Measurements from ENCODE around the gene MAPK13.

The MAPK13 gene

DNA sequence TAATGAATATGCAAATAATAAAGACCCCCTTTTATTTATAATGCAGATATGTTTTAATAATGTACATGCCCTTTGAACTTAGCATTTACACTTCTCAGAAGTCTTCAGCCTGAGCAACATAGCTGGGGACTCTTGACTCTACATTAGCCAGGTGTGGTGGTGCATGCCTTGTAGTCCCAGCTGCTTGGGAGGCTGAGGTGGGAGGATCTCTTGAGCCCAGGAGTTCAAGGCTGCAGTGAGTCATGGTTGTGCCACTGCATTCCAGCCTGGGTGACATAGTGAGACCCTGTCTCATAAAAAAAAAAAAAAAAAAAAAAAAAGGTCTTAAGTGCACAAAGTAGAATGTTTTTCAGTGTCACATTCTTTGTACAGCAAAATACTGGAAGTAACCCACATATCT, 17.3 kb upstream of the MAPK13 start:
- H3K27ac ChIP-seq (replicated peaks) = 0 out of 2 replicates have a peak overlapping the region, but pooled peaks have one; percentile 10

DNA sequence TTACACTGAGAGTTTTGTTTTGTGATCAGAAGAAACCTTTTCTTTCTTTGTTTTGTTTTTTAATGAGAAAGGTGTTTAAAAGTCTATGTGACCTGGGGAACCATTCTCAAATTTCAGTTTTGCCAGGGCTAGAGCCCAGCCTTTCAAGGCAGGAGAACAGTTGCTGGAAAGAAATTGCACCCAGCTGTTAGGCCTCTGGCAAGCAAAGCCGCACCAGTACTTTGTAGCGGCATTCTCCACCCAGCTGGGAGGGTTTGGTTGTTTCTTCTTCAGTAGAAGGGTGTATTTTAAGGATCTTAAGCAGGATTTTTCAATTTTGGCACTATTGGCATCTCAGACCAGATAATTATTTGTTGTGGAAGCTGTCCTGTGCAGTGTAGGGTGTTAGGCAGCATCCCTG, 16.6 kb upstream of the MAPK13 start:
- TF ChIP-seq GABPA (IDR thresholded peaks at IDR 0.05; ENCODE audit: low read depth) = no peak
- no peak for TF ChIP-seq SPI1 (IDR thresholded peaks at IDR 0.05; ENCODE audit: borderline replicate concordance, low read depth)
- TF ChIP-seq, protein P1, sequence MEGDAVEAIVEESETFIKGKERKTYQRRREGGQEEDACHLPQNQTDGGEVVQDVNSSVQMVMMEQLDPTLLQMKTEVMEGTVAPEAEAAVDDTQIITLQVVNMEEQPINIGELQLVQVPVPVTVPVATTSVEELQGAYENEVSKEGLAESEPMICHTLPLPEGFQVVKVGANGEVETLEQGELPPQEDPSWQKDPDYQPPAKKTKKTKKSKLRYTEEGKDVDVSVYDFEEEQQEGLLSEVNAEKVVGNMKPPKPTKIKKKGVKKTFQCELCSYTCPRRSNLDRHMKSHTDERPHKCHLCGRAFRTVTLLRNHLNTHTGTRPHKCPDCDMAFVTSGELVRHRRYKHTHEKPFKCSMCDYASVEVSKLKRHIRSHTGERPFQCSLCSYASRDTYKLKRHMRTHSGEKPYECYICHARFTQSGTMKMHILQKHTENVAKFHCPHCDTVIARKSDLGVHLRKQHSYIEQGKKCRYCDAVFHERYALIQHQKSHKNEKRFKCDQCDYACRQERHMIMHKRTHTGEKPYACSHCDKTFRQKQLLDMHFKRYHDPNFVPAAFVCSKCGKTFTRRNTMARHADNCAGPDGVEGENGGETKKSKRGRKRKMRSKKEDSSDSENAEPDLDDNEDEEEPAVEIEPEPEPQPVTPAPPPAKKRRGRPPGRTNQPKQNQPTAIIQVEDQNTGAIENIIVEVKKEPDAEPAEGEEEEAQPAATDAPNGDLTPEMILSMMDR (IDR thresholded peaks at IDR 0.05; ENCODE audit: insufficient read depth, low read length) = no peak
- TF ChIP-seq, protein P2, sequence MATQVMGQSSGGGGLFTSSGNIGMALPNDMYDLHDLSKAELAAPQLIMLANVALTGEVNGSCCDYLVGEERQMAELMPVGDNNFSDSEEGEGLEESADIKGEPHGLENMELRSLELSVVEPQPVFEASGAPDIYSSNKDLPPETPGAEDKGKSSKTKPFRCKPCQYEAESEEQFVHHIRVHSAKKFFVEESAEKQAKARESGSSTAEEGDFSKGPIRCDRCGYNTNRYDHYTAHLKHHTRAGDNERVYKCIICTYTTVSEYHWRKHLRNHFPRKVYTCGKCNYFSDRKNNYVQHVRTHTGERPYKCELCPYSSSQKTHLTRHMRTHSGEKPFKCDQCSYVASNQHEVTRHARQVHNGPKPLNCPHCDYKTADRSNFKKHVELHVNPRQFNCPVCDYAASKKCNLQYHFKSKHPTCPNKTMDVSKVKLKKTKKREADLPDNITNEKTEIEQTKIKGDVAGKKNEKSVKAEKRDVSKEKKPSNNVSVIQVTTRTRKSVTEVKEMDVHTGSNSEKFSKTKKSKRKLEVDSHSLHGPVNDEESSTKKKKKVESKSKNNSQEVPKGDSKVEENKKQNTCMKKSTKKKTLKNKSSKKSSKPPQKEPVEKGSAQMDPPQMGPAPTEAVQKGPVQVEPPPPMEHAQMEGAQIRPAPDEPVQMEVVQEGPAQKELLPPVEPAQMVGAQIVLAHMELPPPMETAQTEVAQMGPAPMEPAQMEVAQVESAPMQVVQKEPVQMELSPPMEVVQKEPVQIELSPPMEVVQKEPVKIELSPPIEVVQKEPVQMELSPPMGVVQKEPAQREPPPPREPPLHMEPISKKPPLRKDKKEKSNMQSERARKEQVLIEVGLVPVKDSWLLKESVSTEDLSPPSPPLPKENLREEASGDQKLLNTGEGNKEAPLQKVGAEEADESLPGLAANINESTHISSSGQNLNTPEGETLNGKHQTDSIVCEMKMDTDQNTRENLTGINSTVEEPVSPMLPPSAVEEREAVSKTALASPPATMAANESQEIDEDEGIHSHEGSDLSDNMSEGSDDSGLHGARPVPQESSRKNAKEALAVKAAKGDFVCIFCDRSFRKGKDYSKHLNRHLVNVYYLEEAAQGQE (IDR thresholded peaks at IDR 0.05; ENCODE audit: insufficient replicate concordance, low read depth) = no peak
- TF ChIP-seq POLR2AphosphoS5 (IDR thresholded peaks at IDR 0.05; ENCODE audit: low read depth) = no peak
- Histone ChIP-seq H3K27ac (replicated peaks) (peak overlapping the region; percentile 75), H3K27me3 (ENCODE audit: insufficient read depth, poor library complexity, severe bottlenecking) (no peaks in the 10 kb centered on the region), H3K4me3 (replicated peaks; ENCODE audit: insufficient read depth, low read length) (no peak overlapping the region)
- no peak for DNase-seq (ENCODE audit: low read depth in 1 of 2, low spot score in 1 of 2)

More for the DNA sequence above, 17.3 kb upstream of the MAPK13 start:
- no peak for DNase-seq (ENCODE audit: low read depth in 1 of 2, low spot score in 1 of 2)
- TF ChIP-seq POLR2AphosphoS5 (IDR thresholded peaks at IDR 0.05; ENCODE audit: low read depth) (no peak), SPI1 (IDR thresholded peaks at IDR 0.05; ENCODE audit: borderline replicate concordance, low read depth) (no peak), GABPA (IDR thresholded peaks at IDR 0.05; ENCODE audit: low read depth) (no peak)
- TF ChIP-seq, protein P1 (IDR thresholded peaks at IDR 0.05; ENCODE audit: insufficient read depth, low read length) = no peak
- TF ChIP-seq, protein P2 (IDR thresholded peaks at IDR 0.05; ENCODE audit: insufficient replicate concordance, low read depth) = no peak
- no peak overlapping the region for H3K4me3 ChIP-seq (replicated peaks; ENCODE audit: insufficient read depth, low read length)
- no peaks in the 10 kb centered on the region for H3K27me3 ChIP-seq (ENCODE audit: insufficient read depth, poor library complexity, severe bottlenecking)

DNA sequence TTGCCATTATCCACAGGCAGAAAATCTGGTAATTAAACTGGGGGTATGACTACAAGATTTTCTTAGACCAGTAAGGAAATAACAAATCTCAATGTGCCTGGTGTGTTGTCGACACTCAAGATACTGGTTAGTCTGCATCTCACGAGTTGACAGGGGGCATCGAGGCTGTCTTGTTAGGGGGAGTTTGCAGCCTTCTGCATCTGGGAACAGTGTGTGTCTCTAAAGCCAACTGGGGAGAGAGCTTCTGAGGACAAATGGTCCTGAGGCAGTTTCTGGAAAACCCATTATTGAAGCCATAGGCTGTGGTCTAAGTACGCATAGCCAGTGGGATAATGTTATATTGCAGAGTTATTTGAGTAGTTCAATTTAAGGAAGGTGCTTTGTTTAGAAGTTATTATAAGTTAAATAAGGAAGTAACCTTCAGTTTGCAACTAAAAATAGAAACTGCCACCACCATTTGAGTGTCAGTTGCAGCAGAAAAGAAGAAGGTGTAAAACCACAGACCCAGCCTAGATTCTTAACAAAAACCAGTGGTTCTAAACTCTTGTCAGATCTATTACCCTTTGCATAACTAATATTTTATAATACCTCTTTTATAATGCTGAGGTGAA, 15.4 kb upstream of the MAPK13 start:
- Histone ChIP-seq H3K4me3 (replicated peaks; ENCODE audit: insufficient read depth, low read length) (no peak overlapping the region), H3K27ac (replicated peaks) (peak overlapping the region; percentile 75), H3K27me3 (ENCODE audit: insufficient read depth, poor library complexity, severe bottlenecking) (no peaks in the 10 kb centered on the region)
- no peak for TF ChIP-seq POLR2AphosphoS5 (IDR thresholded peaks at IDR 0.05; ENCODE audit: low read depth)
- TF ChIP-seq SPI1 (IDR thresholded peaks at IDR 0.05; ENCODE audit: borderline replicate concordance, low read depth) = no peak; the same call in 1 of the 2 replicates
- TF ChIP-seq, protein P1 (IDR thresholded peaks at IDR 0.05; ENCODE audit: insufficient read depth, low read length) = no peak
- TF ChIP-seq, protein P2 (IDR thresholded peaks at IDR 0.05; ENCODE audit: insufficient replicate concordance, low read depth) = no peak
- TF ChIP-seq GABPA (IDR thresholded peaks at IDR 0.05; ENCODE audit: low read depth) = no peak
- DNase-seq (ENCODE audit: low read depth in 1 of 2, low spot score in 1 of 2) = peak in 1 of 2 experiments; percentile 73

All from HL-60 (cell line).